T-helper 9 cell (primary cell): Measurements from ENCODE around the gene SLC9A1.
A peak's percentile ranks its signal among the peaks of the same experiment; 100 is the strongest.
"Not testable (repeated sequence)": the region's sequence is repeated elsewhere in the genome, so short reads cannot be mapped to it uniquely, and the experiment has no call there.

Experiments used
- DNase-seq: peaks from one replicate; pipeline ENCODE4 v3.0.0-alpha.2; 2020
- total RNA-seq, 2 donors: gene quantifications; one replicate each; lab custom pipeline; 2026; lab: John Stamatoyannopoulos, UW

SLC9A1 gene
- 10.0 to 32.8 reads per million in 2 donors for total RNA-seq

- peak; percentile 94 for DNase-seq
Observed at GRCh38 chr1:27154991-27155781, at the start of gene SLC9A1. Gene SLC9A1, minus strand, starts transcription at chr1:27155125. Its CDS starts 791 bp downstream, at chr1:27154334.

DNA sequence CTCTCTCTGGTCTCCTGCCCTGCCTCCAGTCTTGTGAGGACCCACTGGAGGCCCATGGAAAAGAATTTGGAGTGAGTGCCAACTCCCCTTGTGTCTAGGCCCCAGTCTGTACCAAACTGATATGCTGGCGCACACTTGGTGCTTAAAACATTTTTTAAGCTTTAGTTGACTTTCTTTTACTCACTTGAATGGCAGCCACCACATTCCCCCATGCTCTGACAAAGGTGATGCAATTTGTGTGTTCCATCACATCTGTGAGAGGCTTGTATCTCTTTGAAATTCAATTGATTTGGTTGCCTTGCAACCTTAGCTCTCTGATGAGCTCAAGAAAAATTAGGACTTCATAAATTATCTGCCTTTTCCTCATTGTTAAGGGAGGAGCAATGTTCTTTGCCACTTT, 49.0 kb upstream of the SLC9A1 start:
- DNase-seq, result no peak

- no peak for DNase-seq
Observed at GRCh38 chr1:27201295-27201694, 46.4 kb upstream of the SLC9A1 start.

- DNase-seq, result no peak
Observed at GRCh38 chr1:27193194-27193593, 38.3 kb upstream of the SLC9A1 start.

GRCh38 chr1:27192039-27192529, 37.2 kb upstream of the SLC9A1 start:
- no peak for DNase-seq

- DNase-seq, result not testable (repeated sequence)
Observed at GRCh38 chr1:27184665-27185064, 29.7 kb upstream of the SLC9A1 start.

DNA sequence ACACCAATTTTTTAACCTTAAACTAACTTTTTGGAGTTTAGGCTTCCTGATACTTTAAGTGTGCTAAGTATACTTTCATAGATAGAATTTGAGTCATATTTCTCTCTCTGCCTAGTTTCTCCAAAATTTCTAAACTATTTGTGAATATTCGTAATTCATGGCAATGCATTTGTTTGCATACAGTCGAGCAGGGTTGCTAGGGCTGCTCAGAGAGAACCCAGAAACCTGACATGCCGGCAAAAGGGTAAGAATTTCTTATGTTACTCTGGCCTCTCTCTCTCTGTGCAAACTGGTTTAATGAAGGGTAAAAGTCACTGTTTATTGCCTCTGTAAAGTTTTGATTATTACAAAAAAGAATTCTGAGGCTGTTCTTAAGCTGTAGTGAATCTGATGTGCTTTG, 25.1 kb upstream of the SLC9A1 start:
- no peak for DNase-seq

DNA sequence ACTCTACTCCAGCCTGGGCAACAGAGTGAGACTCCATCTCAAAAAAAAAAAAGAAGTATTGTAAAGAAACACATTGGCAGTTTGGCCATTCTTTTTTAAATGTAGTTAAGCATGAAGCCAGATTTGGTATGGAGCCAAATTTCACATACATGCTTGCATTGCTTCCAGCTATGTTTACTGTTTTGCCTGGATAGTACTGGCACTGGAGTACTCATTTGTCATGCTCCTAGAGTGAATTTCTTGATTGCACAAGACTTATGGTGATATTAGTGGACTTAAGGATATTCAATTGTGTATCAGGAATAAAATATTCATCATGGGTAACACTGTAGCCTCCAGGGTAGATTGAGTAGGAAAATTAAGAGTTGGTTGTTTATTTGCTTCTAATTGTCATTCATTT, 24.5 kb upstream of the SLC9A1 start:
- no peak for DNase-seq

DNA sequence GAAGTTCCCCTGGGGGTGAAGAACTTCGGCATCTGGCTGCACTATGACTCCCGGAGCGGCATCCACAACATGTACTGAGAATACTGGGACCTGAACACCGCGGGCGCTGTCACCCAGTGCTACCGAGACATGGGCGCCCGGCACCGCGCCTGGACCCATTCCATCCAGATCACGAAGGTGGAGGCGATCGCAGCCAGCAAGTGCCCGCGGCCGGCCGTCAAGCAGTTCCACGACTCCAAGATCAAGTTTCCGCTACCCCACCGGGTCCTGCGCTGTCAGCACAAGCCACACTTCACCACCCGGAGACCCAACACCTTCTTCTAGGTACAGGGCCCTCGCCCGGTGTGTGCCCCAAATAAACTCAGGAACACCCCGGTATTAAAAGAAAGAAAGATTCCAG, 22.0 kb upstream of the SLC9A1 start:
- no peak for DNase-seq

- no peak for DNase-seq
Observed at GRCh38 chr1:27176323-27176722, 21.4 kb upstream of the SLC9A1 start.

- not testable (repeated sequence) for DNase-seq
Observed at GRCh38 chr1:27172992-27173391, 18.1 kb upstream of the SLC9A1 start.

GRCh38 chr1:27166929-27167328, 12.0 kb upstream of the SLC9A1 start:
- no peak for DNase-seq

- DNase-seq, result no peak
Observed at GRCh38 chr1:27166351-27166802, 11.5 kb upstream of the SLC9A1 start.

DNA sequence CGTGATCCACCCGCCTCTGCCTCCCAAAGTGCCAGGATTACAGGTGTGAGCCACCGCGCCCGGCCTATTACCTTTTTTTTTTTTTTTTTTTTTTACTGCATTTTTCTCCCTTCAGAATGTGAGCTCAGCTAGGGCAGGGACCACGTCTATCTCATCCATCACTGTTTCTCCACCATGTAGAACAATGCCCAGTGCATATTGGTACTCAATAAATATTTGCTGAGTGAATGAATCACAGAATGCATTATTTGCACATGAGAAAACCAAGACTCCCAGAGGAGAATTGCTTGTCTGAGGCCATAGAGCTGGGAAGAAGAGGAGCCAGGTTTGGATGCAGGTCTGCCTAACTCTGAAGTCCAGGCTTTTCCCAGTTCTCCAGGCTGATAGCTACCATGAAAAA, 8.2 kb upstream of the SLC9A1 start:
- DNase-seq, result no peak

DNA sequence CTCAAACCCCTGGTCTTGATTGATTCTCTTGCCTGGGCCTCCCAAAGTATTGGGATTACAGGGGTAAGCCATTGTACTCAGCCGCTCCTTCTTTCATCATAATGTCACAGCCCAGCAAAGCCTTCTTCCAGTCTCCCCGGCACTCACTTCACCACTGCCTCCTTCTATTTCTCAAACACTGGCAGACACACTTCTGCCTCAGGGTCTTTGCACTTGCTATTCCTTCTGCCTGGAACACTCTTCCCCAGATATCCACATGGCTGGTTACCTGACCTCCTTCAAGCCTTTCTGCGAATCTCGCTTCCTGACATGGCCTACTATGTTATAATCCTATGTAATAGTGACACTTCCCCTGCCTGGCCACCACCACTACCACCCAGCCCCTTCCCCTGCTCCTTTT, 7.2 kb upstream of the SLC9A1 start:
- DNase-seq, result no peak

GRCh38 chr1:27161594-27161993, 6.7 kb upstream of the SLC9A1 start:
- DNase-seq, result no peak

GRCh38 chr1:27157194-27157593, 2.3 kb upstream of the SLC9A1 start:
- DNase-seq, result no peak

GRCh38 chr1:27154469-27154990, 395 bp downstream of the SLC9A1 start:
- no peak for DNase-seq

DNA sequence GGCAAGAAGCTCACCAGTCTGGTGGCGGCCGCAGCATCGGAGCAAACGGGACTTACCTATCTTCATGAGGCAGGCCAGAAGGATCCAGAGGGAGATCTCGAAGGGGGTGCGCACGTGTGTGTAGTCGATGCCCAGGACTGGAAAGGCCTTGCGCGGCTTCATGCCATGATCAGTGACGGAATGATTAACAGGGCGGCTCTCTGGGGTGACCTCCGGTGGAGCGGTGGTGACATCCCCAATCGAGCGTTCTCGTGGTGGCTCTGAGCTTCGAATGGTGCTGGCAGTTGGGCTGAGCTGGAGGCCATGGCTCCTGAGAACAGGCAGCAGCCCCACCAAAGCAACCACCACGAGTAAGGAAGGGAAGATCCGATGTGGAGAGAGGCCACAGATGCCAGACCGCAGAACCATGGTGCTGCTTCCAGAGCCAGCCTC, 982 bp downstream of the SLC9A1 start:
- DNase-seq, result no peak

DNA sequence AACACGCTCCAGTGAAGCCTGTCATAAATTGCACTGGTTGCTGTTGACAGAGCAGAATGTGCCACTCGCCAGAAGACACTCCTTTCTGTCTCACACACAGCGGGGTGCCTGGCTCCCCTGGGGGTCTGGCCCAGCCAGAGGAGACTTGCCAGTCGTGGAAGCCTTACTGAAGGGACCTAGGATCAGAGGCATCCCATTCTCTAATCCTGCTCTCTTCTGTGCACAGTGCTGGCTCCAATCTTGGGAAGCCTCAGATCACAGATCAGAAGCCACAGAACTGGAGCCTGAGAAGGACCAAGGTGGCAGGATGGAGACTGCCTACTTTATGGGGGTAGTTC, 1.4 kb downstream of the SLC9A1 start:
- DNase-seq, result no peak

DNA sequence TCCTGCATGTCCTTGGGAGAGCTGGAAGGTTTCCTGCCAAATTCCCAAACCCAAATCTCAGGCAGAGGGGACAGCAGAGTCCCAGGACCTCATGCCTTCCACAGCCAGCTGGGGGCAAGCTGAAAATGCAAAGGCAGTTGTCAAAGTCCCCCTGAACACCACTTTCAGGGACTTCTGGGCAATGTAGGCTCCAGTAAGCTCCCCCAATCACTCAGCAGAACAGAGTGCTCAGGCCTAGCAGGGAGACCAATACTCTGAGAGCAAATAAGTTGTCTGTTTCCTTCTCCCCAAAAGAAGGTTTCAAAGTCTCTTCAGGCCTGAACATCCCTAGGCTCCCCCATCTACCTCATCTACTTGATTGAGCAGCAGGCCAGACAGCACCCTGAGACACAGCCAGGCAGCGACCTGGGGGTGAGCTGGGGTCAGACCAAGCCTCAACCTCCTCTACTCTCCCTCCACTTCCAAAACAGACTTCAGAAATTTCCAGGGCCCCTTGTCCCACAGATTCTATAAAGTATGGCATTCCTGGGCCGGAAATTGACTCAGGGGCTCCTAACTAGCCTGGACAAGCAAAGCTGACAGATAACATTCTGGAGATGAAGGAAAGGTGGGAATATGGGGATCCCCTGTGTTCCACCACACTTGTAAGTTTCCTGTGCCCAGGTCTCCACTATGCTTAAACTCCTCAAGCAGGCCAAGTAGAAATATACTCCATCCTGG, 1.9 kb downstream of the SLC9A1 start:
- DNase-seq, result no peak

DNA sequence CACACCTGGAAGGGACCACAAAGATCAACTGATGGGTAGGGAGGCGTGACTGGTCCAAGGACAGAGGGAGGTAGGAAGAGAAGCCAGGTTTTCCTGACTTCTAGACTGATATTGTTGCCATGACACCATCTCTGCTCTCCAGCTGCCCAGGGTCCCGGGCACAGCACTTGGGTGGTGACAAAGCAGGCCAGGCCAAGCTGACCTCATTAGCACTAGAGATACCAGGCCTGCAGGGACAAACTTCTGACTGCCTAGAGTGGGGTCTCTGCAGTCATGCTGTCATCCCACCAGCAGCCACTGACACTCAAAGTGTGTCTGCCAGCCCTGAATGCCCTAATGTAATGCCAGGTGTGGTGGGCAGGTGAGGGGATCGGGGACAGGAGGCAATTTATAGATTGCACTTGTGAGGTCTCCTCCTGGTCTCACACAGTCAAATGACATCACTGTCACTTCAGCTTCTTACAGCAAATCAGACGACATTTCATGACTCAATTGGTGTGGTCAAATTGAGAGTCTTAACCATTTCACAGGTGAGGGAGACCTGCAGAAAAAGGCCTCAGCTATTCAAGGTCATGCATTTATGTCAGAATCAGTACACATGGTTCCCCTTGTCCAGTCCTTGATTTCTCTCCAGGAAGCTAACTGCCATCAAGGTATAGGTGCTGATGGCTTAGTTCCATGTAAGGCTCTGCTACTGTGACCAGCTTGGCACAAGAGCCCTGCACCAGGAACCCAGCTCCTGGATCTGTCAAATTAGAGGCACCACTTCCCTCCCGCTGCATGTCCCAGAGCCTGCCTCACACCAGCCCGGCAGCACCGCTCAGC, 2.7 kb downstream of the SLC9A1 start:
- DNase-seq, result no peak

DNA sequence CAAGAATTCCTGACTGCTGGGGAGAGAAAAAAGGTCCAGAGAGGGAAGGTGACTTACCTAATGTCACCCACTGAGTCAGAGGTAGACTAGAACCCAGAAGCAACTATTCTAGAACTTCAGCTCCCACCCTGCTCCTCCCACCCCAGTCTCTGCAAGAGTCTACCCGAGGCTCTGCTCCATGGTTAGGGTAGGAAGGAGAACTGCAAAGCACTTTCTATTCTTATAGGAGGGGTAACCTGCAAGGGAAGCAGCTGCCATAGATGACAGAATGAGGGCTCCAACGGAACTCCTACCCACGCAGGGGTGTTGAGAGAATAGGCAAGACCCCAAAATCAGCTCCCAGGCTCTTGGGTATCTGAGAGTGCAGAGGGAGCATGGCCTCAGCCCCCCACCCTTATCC, 4.3 kb downstream of the SLC9A1 start:
- DNase-seq, result no peak
